Left cardiac atrium (tissue), 4 donors: ENCODE measurements around the gene PTPRA. TPM values are rescaled to one million over a fixed set of nuclear protein-coding genes. Genes with fewer than 3 reads are reported as not detected.

ENCODE experiments used
- ATAC-seq, 2 donors: fragments of 200-7000 bp; cut with Tn5 transposase; one replicate each; pipeline ENCODE4 v1.9.1; 2020; ENCODE audit warnings: mild to moderate bottlenecking in 2 of 2, moderate library complexity in 2 of 2
- DNase-seq: peaks from one replicate; pipeline ENCODE4 v3.0.0-alpha.2; 2020
- intact Hi-C, 2 donors: fragments of 100-400 bp; cut with DNase I; formaldehyde crosslinking; loops; one replicate each; pipeline versions ENCODE4 v1.14.1 to v1.15.1; 2022 to 2023
- total RNA-seq, 2 donors: library from RNA; stranded (reverse); fragmentation: NEBNext Ultra II Directional; extraction: Animal tissue kit (Norgen Biotek cat#: 25700); gene quantifications; one replicate each; pipeline ENCODE4 v1.2.1, GENCODE V29; 2021
- donor health status: DM: no; HTN: yes; CAD: no.
- donor health status: DM: no; HTN: yes; CAD: no; lungs with severe emphysema.
- donor health status: DM: yes; HTN: yes; CAD: no.
- donor health status: Dilated cardiomyopathy.

The PTPRA gene
- total RNA-seq, 2 donors from 2014 or later: 35.4 to 38.6 TPM

DNA sequence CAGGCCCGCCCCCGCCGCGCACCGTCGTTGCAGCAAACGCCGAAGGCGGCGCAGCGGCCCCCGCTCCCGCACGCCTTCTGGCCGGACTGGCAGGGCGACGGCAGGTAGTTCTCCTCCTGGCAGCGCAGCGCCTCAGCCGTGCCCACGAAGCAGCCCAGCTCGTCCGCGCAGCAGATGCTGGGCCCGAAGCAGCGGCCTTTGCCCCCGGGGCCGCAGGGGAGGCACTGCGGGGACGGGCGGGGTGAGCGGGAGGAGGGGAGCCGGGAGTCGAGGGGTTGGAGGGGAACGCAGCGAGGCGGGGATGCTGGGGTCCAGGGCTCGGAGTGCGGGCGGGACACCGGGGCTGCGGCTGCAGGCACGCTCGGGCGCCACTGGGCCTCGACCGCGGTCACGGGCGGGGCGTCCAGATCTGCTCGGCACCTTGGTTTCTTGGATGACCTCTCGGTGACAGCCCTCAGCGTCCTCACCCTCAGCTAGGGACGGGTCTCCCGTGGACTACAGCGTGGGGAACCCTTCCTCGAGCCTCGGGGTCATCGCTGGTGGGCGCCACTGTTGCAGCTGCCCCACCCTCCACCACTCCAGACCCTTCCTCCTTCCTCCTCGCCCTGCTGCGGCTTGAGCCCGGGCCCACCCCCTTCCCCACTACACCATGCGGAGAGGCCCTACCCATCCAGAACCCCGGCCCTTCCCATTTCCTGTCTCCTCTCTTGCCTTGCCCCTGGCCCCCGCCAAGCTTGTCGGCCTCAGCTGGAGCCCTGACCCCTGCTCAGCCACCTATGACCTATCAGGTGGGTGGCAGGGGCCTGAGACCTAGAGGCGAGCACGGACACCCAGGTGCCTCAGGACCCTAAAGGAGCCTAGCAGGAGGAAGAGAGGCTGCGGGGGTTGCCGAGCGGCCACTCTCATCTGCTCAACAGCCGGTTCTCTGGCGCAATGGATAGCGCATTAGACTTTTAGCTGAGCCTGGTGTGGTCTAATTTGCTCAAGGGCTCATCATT, 210.0 kb downstream of the PTPRA start:
- intact Hi-C loops: no loop called here
- DNase-seq (no peak), ATAC-seq (peak in 1 of 2 donors; percentile 12)

GRCh38 chr20:3084283-3084985, 211.2 kb downstream of the PTPRA start, which contains the start of gene AVP:
Gene AVP (minus strand): TSS chr20:3084724. CDS start chr20:3084674, 50 bp downstream.
- DNase-seq: no peak
- ATAC-seq: no peak
- intact Hi-C loops: no loop called here

- DNase-seq (no peak), ATAC-seq (no peak)
- intact Hi-C loops: no loop called here
These were observed 211.7 kb downstream of the PTPRA start for GRCh38 chr20:3084986-3085360.

GRCh38 chr20:3085571-3086072, 212.3 kb downstream of the PTPRA start:
- ATAC-seq: no peak
- DNase-seq: no peak
- intact Hi-C loops: no loop called here

DNA sequence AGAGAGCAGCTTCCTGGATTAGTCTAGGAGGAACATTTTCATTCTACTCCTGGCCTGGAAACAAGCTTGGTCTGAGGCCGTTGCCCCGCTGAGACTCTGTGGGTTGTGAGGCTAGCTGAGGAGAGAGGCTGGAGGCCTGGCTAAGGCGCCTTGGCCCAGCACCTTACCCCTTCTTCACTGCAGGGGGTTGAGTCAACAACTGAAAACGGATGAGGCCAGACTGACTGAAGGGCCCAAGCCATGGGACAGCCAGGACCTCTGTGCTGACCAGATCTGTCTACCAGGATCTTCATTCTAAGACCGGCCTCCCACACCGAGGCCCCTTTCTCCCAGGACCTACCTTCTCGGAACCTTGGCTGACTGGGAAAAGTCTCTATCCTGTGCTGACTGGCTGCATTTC, 214.8 kb downstream of the PTPRA start:
- intact Hi-C loops: no loop called here
- ATAC-seq (no peak), DNase-seq (no peak)

Other genes starting within 250 kb of the PTPRA start
- gene NOP56, start 220.8 kb upstream of the PTPRA start, total RNA-seq: 10 to 100 TPM; 63.3 to 91.3 TPM
- gene IDH3B, start 209.3 kb upstream of the PTPRA start, total RNA-seq: 100 to 1,000 TPM; 149 to 166 TPM
- 1 to 10 TPM; 4.4 to 6.5 TPM for gene EBF4, start 180.7 kb upstream of the PTPRA start, total RNA-seq
- 1 to 10 TPM; 4.3 to 8.7 TPM for gene CPXM1, start 72.9 kb upstream of the PTPRA start, total RNA-seq
- gene C20orf141, start 58.5 kb upstream of the PTPRA start, total RNA-seq: not detected
- gene TMEM239, start 57.1 kb upstream of the PTPRA start, total RNA-seq: not detected
- 10 to 100 TPM; 13.0 to 18.0 TPM for gene PCED1A, start 32.8 kb upstream of the PTPRA start, total RNA-seq
- gene VPS16, start 32.7 kb upstream of the PTPRA start, total RNA-seq: 10 to 100 TPM; 22.1 to 24.4 TPM
- gene GNRH2, start 170.1 kb downstream of the PTPRA start, total RNA-seq: not detected
- gene MRPS26, start 172.6 kb downstream of the PTPRA start, total RNA-seq: 10 to 100 TPM; 42.7 to 42.8 TPM
- under 1 TPM; 0.65 to 0.92 TPM for gene OXT, start 198.1 kb downstream of the PTPRA start, total RNA-seq
- not detected for gene AVP, start 211.2 kb downstream of the PTPRA start, total RNA-seq